T-helper 1 cell treated with Interleukin-12 subunit alpha and Interleukin-12 subunit beta and Interleukin-4 antibody, amounts not matched to agents 30 ng/mL and 1 ng/mL, for 36 hours (primary cell): ENCODE measurements around the gene MCTP1. TPM values are rescaled to one million over a fixed set of nuclear protein-coding genes. Genes with fewer than 3 reads are reported as not detected.

Experiments used
- intact Hi-C: fragments of 100-400 bp; cut with micrococcal nuclease; formaldehyde crosslinking; loops from one replicate; pipeline ENCODE4 v1.15.1; 2024
- total RNA-seq: library from RNA; stranded (reverse); gene quantifications from 2 replicates; pipeline ENCODE4 v1.2.3, GENCODE V29; 2022

Gene MCTP1
- total RNA-seq: 0.10 and 0.20 TPM in 2 replicates

DNA sequence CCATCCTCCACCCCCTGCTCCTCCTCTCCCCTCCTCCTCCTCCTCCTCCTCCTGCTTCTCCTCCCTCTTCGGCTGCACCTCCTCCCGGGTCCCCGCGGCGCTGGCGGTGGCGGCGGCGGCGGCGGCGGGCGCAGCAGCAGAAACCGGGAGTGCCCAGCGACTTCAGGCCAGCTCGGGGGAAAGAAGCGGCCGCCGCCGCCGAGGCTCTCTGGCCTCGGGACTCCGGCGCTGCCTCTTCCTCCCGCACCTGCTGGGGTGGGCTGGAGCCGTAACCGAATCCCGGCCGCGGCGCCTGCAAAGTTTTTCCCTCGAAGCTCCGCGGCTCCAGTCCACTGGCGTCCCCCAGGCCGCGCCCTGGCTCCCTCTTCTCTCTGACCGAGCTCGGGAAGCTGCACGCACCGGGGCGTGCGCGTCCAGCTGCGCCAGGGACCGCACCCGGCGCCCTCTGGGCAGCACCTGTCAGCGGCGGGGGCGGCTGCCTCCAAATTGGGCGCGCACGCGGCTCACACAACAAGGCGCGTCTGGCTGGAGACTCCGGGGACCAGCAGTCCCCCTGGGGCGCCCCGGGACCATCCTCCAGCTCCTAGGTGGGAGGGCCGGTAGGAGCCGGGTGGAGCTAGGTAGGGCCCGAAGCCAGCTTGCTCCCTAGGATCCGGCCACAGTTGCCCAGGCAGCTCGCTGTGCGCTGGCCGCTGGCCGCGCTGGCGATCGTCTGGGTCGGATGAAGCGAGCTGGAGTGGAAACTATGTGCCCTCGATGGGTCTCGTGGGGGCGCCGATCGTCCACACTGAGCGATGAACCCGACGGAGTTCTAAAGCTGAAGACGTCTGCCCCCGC, at the start of gene MCTP1:
Gene MCTP1, minus strand, starts transcription at position 523 of the 837 bp plus-strand sequence.
- intact Hi-C loops: loop anchor here (10.0 kb wide), 1 partner anchor 560 kb away; no protein-coding TSS in a partner anchor

GRCh38 chr5:95332158-95332557, 47.3 kb upstream of the MCTP1 start:
- intact Hi-C loops: no loop called here

DNA sequence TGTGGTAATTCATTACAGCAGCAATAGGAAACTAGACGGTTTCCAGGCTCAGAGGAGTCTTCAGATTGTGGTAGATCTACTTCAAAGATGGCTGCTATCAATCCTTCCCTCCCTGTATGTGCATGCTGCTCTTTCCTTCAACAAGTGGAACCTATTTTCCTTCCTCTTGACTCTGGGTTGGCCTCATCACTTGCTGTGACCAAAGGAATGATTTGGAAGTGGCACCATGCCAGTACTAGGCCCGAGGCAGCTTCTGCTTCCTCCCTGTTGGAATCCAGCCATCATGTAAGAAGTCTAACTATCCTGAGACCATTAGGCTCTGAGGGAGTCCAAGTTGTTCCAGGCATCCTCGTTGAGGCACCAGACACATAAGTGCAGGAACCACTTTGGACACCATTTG, 46.5 kb upstream of the MCTP1 start:
- intact Hi-C loops: no loop called here

- intact Hi-C loops: no loop called here
These were observed 42.3 kb upstream of the MCTP1 start for GRCh38 chr5:95327211-95327610.

DNA sequence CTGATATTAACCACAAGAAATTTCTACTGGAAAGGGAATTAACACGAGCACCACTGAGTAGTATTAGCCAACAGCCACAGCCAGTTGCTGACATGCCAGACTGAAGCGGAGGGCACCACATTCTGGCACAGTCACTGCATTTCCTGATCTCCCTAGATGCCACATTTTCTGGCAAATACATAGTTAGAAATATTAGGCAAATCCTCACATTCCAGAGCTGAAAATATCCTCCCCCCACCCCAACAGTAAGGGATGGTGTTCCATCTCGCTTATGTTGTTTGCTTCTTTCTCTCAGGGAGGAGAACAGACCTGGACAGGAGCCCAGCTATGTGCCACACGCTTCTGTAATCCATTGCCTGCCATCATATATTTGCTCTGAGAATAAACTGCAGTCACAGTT, 32.8 kb upstream of the MCTP1 start:
- intact Hi-C loops: no loop called here

- intact Hi-C loops: no loop called here
These were observed 32.2 kb upstream of the MCTP1 start for GRCh38 chr5:95317085-95317484.

GRCh38 chr5:95304711-95305110, 19.8 kb upstream of the MCTP1 start:
- intact Hi-C loops: no loop called here

GRCh38 chr5:95298651-95299050, 13.8 kb upstream of the MCTP1 start:
- intact Hi-C loops: no loop called here

DNA sequence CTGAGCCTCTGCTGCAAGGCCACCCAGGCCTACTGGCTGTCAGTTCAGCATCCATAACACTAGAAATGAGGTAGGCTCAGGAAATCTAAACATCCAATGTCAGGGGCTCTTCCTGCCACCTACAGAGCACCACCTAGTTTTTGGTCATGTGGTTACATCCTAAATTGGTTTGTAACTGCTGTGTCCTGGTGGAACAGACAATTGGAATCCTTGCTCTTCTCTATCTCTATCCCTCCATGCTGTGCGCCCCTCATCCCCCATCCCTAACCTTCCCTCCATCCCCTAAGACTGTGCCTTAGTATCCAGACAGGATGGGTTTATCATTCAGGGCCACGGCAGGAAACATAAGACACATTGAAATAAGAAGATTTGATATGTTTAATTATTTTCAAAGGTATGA, 11.4 kb upstream of the MCTP1 start:
- intact Hi-C loops: no loop called here

DNA sequence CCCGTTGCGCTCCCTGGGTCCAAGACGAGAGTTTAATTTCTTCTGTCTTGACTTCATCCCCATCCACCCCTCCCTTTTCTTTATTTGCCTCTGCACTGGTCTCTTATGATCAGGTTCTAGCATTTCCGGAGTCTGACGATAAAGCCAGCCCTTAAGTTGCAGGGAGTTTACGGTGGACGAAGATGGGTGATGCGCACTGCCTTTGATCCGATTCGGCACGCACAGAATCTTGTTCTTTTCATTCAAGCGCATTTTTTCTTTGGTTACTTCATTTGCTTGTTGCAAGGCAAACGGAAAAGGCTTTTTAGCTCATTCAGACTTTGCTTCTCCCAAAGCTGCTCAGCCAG, 488 bp upstream of the MCTP1 start:
- intact Hi-C loops: loop anchor here (10.0 kb wide), 1 partner anchor 559 kb away; no protein-coding TSS in a partner anchor

GRCh38 chr5:95283761-95284571, 928 bp downstream of the MCTP1 start:
- intact Hi-C loops: loop anchor here (10.0 kb wide), 1 partner anchor 561 kb away; no protein-coding TSS in a partner anchor

DNA sequence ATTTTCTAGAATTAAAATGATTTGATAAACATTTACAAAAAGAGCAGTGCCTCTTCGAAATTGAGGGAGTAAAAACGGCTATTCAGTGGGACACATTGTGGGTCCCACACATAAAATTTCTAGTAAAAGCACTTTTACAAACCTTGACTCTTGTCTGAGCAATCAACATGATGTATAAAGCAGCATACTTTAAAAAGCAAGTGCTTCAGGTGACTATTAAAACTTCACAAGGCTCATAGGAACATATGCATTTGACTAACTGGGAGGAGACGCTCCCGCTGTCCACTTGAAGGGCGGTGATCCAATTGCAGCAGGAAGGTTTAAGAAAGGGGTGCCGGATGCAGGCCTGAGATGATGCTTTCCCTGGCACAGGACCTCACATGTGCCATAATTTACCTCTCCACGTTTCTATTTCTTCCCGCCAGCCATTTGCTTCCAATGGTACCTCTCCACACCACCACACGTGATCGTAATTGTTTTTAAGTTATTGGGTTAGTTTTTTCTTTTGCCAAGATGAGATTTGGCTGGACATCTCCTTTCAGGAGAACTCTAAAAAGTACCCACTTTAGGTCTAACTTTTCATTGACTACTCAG, 1.8 kb downstream of the MCTP1 start:
- intact Hi-C loops: loop anchor here (10.0 kb wide), 1 partner anchor 562 kb away; no protein-coding TSS in a partner anchor

- intact Hi-C loops: loop anchor here (10.0 kb wide), 1 partner anchor 564 kb away; no protein-coding TSS in a partner anchor
These were observed 3.7 kb downstream of the MCTP1 start for GRCh38 chr5:95281226-95281625.

GRCh38 chr5:95280401-95281095, 4.3 kb downstream of the MCTP1 start:
- intact Hi-C loops: loop anchor here (10.0 kb wide), 1 partner anchor 564 kb away; no protein-coding TSS in a partner anchor

GRCh38 chr5:95274011-95274410, 10.9 kb downstream of the MCTP1 start:
- intact Hi-C loops: no loop called here

GRCh38 chr5:95272316-95272929, 12.5 kb downstream of the MCTP1 start:
- intact Hi-C loops: no loop called here

DNA sequence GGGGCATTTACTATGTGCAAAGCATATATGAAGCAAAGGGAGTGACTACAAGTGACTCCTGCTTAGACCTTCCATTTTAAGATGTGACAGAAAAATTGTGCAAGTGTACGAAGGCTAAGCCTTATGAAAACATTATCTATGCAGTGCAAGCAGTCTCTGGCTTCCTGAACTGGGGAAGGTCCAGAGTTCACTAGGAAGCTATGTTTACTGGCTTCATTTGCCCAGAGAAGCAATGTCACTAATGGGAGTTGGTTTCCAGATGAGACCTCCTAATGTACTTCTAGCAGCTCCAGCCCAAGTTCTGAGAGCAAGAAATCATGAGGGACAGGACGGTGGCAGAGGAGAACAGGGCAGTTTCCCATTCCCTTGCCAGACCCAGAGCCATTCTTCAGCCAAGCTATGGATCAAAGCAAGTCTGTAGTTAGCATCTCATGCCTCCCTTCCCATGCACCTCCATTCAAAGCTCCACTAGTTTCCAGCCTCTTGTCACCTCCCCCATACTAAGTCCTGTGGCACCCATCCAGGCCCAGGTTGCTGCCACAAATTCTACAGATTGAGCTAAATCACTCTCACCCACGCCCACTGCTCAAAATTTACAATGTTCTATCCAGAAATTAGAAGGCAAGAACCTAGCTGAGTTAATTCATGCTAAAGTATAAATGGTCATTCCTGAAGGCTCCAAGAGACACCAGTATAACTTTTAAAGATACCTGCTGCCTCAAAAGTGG, 21.8 kb downstream of the MCTP1 start:
- intact Hi-C loops: no loop called here

DNA sequence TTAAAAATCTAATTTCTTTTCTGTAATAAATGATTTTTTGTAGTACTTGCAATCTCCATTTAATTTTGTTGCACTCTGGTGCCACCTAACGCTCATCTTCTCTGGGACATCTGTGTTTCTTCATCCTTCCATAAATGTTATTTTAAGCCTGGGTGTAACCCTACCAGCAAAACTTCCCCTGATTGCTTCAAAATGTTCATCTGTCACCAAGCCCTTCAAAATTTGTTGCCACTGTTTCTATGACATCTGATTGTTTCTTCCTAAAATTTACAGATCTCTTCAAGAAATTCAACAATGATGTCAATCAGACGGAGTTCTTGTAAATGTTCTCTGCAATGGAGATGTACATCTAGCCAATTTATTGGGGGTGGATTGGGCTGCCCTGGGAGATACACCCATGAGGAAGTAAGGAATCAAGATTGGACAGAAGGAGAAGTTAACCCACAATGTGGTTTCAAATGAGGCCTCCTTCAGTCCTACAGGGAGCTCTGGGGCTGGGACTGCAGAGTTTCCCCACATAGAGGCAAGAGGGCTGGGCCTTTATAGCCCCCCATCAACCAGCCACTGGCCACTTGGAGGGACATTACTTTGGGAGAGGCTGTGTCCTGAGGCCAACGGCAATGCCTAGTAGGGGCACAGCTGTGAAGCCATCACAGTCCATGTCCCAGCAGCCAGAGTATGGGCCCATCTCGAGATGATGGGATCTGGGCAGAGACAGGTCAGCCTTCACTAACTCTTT, 23.3 kb downstream of the MCTP1 start:
- intact Hi-C loops: loop anchor here (1.0 kb wide), 1 partner anchor 293 kb away; no protein-coding TSS in a partner anchor

GRCh38 chr5:95256991-95257390, 27.9 kb downstream of the MCTP1 start:
- intact Hi-C loops: no loop called here
